ENCODE measurements around the gene SLC29A3.
"Not testable (repeated sequence)": the region's sequence is repeated elsewhere in the genome, so short reads cannot be mapped to it uniquely, and the experiment has no call there.

The SLC29A3 gene

DNA sequence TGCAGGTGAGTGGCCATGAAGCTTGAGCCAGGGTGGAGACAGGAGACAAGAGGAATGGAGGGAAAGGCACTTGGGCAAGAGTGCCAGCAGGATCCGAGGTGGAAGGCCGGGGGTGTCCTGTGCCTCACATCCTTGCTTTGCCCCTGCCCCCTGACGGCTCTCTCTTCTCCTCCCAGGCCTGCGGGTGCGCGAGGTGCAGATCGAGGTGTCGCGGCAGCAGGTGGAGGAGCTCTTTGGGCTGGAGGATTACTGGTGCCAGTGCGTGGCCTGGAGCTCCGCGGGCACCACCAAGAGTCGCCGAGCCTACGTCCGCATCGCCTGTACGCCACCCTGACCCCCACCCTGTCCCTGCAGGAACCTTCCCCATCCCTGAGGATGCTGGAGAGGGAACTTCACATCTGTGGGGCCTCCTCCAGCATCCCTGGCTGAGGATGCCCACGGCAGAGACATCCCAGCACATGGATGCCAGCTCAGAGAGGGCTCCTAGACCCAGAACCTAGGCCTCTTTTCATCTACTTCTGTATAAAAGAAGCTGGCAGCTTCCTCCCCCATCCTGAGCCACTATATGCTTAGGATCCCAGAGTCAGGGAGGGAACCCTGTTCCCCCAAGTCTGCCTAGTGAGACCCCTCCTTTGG, 34.4 kb upstream of the SLC29A3 start:
- no peak for DNase-seq

GRCh38 chr10:71285180-71285545, 33.9 kb upstream of the SLC29A3 start:
- no peak for DNase-seq

DNA sequence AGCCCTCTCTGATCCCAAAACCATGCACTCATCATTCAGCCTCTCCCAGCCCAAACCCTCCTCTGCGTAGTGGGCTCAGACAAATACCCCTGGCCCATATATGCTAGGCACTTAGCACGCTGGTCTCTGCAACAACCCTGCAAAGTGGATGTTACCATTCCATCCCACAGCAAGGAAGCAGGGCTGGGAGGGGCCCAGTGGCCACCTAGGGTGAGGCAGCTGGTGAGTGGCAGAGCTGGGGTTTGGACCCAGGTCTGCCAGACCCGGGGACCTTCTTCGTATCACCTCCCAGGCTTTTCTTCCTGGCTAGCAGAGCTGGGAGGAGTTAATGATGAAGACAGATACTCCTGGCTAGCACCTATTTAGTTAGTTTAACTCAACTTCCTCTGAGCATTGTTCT, 33.1 kb upstream of the SLC29A3 start:
- no peak for DNase-seq

DNA sequence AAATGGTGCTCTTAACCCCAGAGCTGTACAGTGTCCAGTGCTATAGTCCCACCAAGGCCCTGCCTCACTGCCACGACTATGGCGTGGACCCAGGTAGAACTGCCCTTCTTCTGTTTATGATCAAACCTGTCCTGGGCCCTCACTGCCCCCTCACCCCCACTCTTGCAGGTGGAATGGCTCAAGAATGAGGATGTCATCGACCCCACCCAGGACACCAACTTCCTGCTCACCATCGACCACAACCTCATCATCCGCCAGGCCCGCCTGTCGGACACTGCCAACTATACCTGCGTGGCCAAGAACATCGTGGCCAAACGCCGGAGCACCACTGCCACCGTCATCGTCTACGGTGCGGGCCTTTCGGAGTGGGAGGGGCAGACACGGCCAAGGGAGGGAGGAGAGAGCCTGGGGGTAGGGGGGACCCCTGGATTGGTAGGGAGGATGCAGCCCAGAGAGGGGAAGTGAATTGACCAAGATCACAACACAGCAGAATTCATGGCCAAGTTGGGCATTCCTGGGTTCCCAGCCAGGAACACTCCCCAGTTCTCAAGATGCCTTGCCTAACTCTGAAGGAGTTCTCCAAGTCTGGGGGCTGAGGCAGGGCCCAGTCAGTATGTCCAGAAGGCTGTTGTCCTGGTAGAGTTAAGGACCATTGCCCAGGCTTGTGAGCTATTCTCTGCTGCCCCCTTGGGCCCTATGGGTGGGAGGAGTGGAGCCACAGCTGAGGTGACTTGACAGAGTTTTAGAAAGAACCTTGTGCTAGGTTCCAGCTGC, 32.4 kb upstream of the SLC29A3 start:
- DNase-seq = no peak

GRCh38 chr10:71287456-71287855, 31.6 kb upstream of the SLC29A3 start:
- no peak for DNase-seq

DNA sequence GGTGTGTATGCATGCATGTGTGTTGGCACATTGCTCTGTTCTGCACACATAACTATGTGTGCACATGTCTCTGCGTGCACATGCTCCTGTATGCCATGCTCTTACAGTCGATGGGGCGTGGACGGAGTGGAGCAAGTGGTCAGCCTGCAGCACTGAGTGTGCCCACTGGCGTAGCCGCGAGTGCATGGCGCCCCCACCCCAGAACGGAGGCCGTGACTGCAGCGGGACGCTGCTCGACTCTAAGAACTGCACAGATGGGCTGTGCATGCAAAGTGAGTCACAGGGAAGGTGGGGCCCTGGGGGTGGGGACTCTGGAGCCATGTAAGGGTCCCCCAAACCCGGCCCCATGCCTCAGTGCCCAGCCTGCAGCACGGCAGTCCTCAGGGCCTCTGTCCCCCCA, 30.6 kb upstream of the SLC29A3 start:
- DNase-seq = no peak

- DNase-seq = no peak
These were observed 29.5 kb upstream of the SLC29A3 start for GRCh38 chr10:71289421-71290130.

DNA sequence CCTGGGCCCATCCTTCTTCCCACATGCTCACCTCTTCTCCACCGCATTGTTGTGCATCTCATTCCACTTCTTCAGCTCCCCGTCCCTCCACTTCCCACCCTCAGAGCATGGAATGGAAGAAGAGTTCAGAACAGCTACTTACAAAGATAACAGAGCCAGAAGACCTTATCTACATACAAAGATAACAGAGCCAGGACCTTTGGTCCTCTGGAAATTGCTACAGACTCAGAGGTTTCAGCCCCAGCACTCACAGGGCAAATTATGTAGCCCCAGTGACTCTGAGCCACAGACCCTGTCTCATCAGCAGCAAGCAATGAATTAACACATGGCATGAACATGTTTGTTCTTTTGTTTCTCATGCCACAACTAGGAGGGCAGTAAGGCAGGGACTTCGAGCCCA, 28.7 kb upstream of the SLC29A3 start:
- no peak for DNase-seq

- no peak for DNase-seq
These were observed 28.1 kb upstream of the SLC29A3 start for GRCh38 chr10:71290806-71291527.

DNA sequence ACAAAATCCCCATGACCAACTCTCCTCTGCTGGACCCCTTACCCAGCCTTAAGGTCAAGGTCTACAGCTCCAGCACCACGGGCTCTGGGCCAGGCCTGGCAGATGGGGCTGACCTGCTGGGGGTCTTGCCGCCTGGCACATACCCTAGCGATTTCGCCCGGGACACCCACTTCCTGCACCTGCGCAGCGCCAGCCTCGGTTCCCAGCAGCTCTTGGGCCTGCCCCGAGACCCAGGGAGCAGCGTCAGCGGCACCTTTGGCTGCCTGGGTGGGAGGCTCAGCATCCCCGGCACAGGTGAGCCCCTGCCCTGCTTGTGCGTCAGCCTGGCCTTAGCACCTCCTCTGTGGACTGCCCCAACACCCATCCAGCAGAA, 27.5 kb upstream of the SLC29A3 start:
- DNase-seq = no peak

DNA sequence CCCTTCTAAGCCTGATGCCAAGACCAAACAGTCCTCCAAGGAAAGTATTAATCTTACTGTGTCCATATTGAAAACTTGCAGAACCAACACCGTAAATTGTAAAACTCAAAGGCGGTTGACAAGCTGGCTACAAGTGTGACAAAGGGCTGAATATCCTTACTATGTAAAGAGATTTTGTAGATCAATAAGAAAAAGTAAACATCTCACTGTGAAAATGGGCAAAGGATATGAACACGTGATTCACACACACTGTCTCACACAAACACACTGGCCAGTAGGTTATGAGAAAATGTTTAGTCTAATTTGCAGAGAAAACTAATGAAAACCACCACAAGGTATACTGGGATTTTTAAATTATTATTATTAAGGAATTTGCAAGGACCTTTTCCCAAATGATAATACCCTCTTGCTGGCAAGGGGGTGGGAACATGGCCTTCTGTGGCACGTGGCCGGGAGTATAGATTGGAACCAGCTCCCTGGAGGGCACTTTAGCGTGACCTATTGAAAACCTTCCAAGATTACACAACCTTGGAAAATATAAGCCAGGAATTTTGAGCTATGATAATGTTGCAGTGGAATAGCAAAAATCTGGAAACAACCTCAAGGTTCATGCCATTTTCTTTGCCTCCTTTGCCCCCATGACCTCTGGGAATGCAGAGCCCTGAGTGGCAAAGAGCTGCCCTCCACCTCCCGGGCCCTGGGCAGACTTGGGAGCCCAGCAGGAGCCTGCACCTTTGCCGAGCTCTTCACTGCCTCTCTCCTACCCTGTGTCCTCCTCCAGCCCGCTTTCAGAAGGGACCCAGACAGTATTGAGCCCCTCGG, 26.2 kb upstream of the SLC29A3 start:
- DNase-seq = no peak

GRCh38 chr10:71293446-71294084, 25.5 kb upstream of the SLC29A3 start:
- DNase-seq = no peak

GRCh38 chr10:71294091-71294561, 24.9 kb upstream of the SLC29A3 start:
- DNase-seq = no peak

GRCh38 chr10:71294856-71295255, 24.2 kb upstream of the SLC29A3 start:
- DNase-seq = no peak

- DNase-seq = no peak
These were observed 23.4 kb upstream of the SLC29A3 start for GRCh38 chr10:71295641-71296040.

DNA sequence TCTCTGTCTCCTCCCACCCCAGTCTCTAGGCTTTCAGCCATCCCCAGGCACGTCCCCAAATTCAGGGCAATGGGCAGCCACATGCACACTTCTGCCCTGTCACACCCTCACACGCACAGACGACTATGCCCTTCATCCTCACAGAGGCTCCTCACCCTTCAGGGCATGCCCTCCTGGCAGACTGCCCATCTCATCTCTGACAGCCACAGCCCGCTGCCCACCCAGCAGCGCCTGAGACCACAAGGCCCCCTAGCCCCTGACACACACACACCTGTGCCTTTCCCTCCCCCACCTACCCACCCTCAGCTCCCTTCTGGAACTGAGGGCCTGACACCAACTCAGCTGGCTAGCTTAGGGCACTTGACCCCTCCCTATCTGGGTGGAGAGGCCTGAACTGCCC, 23.0 kb upstream of the SLC29A3 start:
- no peak for DNase-seq

GRCh38 chr10:71296811-71297210, 22.2 kb upstream of the SLC29A3 start:
- not testable (repeated sequence) for DNase-seq

DNA sequence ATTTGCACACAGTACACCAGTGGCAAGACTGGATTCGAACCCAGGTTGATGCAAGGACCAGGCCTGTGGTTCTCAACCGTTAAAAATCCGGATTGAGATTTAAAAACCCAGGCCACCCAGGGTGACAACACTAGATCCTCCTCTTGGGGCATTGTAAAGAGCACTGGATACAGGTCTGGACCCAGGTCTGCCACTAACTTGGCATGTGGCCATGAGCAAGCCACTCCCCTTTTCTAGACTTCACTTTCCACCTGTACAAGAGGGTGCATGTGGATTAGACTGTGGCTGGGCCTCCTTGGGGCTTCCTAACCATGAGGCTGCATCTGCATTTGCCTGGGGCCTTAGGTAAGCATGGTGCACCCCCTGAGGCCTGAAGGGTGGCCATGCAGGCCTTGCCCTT, 21.7 kb upstream of the SLC29A3 start:
- DNase-seq = no peak

GRCh38 chr10:71299071-71299785, 19.8 kb upstream of the SLC29A3 start:
- DNase-seq = no peak

GRCh38 chr10:71300555-71301370, 18.3 kb upstream of the SLC29A3 start:
- no peak for DNase-seq
